Heart left ventricle (tissue), 13 donors: ENCODE measurements around the gene PREX1.

Experiments used
- POLR2A ChIP-seq, 2 donors: fragments of 450-650 bp; IDR thresholded peaks; one replicate each; pipeline ENCODE4 v1.6.1; 2017; ENCODE audit warnings: antibody characterized with exemption in 2 of 2, mild to moderate bottlenecking in 2 of 2, moderate library complexity in 2 of 2
- TF ChIP-seq, protein P1 (sequence below), 12 donors: fragments of 200-600 bp; sonication (generic) in 4 of 12; IDR thresholded peaks; one replicate each; pipeline versions ENCODE4 v1.5.0 to v1.8.0; 2018 to 2022; ENCODE audit warnings: antibody characterized with exemption in 12 of 12, mild to moderate bottlenecking in 5 of 12
- donor health status: ischemic (EF 13 %, LVEDD 7.1; RV severe dilation, severe dysfunction).
- donor health status: DM: no; HTN: yes; CAD: no.
- donor health status: DM: no; HTN: no; CAD: no.
- donor health status: ischemic (EF 25% LVEDD 6.9; RV normal size, moderate dysfunction).
- donor health status: ischemic (EF 25% LVEDD 5.7; RV mildly dilated, moderate dysfunction).
- donor health status: ischemic (EF 35%, LVEDD 5.7; RV mildly dilated, moderate dysfunction).
- donor health status: nonischemic (EF 11% LVEDD 7.7; RV severe dilation, severe dysfunction).
- donor health status: DM: yes; HTN: yes; CAD: no.
- donor health status: PGD.
- donor health status: ischemic (EF 29% LVEDD 5.4; RV normal size, mild dysfunction).
- donor health status: nonischemic (EF 23%, LVEDD 6.1; RV moderate dilation, normal function).

DNA sequence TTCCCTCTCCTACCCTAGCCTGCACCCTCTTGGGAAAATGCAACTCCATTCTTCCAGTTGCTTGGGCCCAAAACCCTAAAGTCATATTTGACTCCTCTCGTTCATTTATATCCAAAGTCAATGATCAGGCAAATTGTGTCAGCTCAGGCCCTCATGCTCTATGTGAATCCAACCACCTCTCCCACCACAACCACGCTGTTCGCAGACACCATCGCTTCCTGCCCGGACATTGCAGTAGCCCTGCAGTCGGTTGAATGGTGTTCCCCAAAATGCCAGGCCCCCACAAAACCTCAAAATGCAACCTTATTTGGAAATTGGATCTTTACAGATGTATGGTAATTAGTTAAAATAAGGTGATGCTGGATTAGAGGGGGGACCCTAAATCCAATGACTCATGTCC, 98.3 kb downstream of the PREX1 start:
- TF ChIP-seq, protein P1, sequence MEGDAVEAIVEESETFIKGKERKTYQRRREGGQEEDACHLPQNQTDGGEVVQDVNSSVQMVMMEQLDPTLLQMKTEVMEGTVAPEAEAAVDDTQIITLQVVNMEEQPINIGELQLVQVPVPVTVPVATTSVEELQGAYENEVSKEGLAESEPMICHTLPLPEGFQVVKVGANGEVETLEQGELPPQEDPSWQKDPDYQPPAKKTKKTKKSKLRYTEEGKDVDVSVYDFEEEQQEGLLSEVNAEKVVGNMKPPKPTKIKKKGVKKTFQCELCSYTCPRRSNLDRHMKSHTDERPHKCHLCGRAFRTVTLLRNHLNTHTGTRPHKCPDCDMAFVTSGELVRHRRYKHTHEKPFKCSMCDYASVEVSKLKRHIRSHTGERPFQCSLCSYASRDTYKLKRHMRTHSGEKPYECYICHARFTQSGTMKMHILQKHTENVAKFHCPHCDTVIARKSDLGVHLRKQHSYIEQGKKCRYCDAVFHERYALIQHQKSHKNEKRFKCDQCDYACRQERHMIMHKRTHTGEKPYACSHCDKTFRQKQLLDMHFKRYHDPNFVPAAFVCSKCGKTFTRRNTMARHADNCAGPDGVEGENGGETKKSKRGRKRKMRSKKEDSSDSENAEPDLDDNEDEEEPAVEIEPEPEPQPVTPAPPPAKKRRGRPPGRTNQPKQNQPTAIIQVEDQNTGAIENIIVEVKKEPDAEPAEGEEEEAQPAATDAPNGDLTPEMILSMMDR (IDR thresholded peaks at IDR 0.05): no peak
- no peak for TF ChIP-seq POLR2A (IDR thresholded peaks at IDR 0.05)
